GM18868 (cell line): Measurements from ENCODE around the gene PLEKHH1.
"Not testable (repeated sequence)": the region's sequence is repeated elsewhere in the genome, so short reads cannot be mapped to it uniquely, and the experiment has no call there.

Source experiments
- ATAC-seq: cut with Tn5 transposase; IDR thresholded peaks from one replicate; pipeline ENCODE4 v1.9.1; 2021; ENCODE audit warnings: mild to moderate bottlenecking, moderate library complexity; ENCODE audit not compliant: unreplicated experiment

PLEKHH1 gene

DNA sequence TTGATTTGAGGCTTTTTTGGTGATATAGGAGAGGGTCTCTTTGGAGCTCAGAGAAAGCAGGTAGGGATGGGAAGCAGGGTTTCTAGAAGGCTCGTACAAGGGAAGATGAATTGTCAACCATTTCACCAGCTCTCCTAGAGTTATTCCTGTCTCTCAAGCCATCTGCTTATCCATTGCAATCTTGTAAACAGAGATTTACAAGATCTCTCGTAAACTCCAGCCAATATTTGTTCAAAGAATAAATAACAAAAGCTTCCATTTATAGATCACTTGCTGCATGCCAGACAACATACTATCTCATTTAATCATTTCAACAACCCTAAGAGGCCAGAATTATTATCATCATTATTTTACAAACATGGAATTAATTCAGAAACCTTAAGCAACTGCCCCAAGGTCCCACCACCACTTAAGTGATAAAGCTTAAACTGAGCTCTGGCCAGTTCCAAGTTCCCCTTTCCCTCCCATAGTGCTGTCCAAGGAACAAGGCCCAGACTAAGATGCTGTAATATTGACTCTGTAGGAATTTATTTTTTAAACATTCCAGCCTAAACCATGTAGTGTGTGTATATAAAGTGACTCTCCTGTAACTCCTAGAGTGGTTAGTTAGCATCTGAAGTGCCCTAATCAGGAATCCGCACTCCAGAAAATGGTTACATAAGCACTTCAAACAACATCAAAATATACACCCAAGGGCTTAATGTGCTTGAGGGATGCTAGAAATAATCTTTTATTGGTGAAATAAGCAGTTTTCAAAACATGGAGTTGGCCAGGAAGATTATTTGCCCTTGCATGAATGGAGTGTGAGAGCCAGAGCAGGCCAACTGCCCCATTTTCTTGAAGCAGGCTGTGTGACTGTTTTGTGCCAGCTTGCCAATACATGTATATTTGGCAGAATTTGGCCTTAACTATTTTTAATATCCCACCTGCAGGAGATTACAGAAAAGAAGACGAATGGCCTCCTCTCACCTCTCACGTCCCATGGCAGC, 2.8 kb upstream of the PLEKHH1 start:
- ATAC-seq, result no peak

DNA sequence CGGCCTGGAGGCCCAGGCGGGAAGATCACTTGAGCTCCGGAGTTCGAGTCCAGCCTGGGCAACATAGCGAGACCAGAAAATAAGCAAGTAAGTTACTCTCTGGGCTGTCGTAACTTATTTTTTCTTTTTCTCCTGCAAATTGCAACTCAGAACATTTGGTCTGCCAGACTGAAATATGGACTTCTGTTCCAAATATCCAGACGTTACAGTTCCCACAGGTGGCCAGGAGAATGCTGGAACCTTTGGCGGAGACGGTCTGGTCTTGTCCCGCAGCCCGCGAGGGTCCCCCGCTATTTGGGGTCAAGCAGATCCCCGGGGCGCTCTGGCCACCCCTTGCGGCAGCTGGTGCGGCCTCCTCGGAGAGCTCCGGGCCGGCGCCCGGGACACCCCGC, 488 bp upstream of the PLEKHH1 start:
- no peak for ATAC-seq

DNA sequence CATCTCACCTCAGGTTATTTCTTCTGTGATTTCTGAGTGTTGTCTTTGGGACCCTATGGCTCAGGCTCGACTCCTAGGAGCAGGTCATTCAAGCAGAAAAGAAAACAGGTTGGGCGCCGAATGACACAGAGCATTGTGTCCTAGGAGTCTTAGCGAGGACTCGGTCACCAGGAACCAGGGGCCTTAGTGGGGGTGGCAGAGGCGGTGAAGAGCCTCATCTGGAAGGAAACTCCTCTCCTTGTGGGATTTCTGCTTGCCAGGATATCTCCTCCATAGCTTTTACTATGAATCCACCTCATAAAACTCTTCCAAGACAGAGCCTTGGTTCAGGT, 630 bp downstream of the PLEKHH1 start:
- ATAC-seq, result no peak

DNA sequence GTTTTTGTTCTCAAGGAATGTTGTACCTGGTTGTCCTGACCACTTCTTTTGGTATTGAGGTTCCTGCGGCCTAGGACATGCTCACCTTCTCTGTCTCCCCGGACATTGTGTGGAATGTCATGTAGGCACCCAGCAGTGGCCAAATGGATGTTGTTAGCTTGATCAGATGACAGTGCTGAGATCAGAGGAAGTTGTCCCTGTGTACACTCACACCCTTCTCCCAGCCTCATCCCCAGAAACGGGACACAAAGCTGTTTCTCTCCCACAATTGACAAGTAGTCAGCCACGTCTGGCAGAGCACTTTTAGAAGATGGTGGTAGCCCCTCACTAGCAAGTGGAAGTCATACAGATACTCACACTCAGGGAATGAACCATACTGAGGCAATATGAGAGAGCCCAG, 3.0 kb downstream of the PLEKHH1 start:
- ATAC-seq, result no peak

DNA sequence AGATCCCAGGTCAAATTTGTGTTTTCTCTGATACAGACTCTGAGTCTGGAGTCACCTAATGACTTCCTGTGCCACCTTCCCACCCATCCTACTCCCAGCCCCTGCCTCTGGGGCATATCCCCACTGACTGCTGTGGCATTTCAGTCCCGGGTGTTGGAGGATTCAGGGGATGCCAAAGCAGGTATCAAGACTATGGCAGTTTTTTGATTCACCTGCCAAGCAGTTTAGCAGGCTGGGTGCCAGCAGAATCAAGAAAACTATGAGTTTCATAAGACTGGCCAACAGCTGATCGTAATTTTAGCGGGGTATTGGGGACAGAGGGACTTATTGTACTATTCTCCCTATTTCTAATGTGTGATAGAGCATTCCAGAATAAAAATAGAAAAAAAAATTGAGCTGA, 4.6 kb downstream of the PLEKHH1 start:
- no peak for ATAC-seq

DNA sequence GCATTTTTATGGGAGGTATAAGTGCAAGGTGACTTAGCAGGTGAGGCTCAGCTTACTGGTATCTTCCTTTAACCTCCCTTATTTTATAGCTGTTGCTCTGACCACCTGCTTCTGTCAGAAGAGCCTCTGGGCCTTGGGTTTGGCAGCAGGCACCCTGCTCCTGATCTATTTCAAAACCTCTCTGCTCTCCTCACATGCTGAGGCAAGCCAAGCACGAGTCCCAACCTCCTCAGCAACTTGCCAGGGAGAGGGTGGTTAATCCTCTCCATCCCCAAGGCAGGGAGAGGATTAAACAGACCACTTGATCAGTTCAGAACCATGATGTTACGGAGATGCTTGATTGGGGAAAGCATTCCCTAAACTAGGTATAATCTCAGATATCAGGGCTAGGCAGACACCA, 5.4 kb downstream of the PLEKHH1 start:
- ATAC-seq, result no peak

DNA sequence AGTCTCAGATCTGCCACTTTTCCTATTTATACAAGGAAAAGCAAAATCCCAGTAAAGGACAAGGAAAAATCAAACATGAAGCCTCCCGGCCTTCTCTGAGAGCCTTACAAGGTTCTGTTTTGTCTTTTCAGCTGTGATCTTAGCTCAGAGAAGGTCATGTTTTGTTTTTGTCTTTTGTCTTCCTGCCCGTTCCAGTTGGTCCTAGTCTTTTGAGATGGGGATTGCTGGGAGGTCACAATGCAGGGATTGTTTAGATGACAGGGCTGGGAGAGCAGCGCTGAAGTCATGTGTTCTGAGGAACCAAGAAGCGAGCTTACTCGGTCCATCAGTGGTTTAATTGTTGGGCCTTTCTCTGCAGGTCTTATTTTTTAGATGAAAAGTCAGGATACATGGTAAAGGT, 6.0 kb downstream of the PLEKHH1 start:
- ATAC-seq, result no peak

DNA sequence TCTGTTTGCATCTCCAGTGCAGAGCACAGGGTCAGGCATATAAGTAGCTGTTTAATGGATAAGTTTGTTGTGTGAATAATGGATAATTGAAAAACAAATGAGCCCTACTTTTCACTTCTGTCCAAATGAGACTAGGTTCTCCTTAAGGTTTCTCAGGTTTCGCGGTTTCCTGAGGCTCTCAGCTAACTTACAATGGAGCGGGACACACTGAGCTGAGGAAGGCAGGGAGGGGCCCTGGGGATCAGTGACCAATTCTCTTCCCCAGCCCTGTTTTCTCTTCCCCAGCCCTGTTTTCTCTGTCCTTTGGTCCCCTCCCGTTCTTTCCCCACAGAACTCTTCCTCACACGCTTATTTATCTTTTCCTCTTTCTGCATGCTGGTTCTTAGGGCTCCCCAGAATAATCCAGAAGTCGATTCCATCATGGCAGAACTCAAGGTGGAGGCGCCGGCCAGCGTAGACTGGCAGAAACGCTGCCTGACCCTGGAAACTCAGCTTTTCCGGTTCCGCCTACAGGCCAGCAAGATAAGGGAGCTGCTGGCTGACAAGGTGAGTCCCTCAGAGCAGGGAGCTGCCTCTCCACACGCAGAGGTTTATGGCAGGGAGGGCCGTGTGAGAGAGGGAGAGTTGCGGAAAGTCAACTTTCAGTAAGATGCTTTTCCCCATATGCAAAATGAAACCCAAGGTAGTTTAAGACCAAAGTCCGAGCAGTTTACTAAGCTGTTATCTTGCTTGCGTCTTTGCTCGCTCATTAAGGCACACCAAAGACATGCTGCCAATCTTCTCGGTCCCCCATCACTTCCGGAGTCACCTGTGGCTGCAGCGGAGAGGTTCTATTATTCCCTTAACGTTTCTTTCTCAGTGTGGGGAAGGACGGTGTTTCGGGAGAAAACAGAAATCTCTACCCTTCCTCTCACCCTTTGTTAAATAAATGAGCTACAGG, 8.6 kb downstream of the PLEKHH1 start:
- ATAC-seq, result no peak

DNA sequence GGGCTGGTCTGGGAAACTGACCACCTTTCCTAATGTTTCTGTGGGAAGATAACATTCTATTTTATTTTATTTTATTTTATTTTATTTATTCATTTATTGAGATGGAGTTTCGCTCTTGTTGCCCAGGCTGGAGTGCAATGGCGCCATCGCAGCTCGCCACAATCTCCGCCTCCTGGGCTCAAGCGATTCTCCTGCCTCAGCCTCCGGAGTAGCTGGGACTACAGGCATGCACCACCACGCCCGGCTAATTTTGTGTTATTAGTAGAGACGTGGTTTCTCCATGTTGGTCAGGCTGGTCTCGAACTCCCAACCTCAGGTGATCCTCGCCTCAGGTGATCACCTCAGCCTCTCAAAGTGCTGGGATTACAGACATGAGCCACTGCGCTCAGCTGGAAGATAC, 9.5 kb downstream of the PLEKHH1 start:
- ATAC-seq, result not testable (repeated sequence)

DNA sequence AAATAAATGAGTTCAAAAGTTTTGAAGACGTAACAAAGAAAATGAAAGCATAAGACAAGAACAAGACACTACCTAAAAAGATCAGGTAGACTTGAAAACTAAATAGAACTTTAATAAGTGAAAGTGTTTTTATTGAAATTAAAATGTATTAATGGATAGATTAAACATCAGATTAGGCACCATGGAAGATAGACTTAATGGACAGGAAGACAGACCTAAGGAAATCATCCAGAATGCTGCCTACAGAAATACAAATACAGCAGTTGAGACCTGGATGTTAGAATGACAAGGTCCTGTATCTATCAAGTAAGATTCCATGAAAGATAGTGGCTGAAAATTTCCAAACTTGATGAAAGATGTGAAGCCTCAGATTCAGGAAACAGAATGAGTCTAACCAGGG, 11.5 kb downstream of the PLEKHH1 start:
- ATAC-seq, result no peak

DNA sequence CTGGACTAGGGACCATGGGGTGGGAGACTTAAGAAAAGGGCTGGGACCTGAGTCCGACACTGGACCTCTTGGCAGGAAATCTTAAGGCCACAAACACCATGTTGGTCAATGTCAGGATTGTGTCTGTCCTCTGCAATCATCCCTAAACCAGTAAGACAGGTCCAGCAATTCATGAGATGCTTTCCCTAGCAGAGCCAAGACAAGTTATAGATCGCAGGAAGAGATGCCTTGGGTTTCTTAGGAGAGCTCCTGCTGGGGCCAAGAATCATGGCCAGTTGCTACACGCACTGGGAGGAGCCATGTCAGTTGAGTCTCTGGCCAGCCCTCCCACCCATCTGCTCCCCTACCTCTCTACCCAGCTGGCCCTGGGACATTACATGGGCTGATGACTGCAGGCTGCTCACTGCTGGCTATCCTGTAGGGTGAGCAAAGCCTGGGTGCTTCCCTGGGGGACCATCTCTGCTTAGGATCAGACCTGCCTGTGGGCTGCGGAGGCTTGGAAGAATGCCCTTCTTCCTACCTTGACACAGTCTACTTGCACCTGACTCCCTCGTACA, 14.2 kb downstream of the PLEKHH1 start:
- no peak for ATAC-seq

DNA sequence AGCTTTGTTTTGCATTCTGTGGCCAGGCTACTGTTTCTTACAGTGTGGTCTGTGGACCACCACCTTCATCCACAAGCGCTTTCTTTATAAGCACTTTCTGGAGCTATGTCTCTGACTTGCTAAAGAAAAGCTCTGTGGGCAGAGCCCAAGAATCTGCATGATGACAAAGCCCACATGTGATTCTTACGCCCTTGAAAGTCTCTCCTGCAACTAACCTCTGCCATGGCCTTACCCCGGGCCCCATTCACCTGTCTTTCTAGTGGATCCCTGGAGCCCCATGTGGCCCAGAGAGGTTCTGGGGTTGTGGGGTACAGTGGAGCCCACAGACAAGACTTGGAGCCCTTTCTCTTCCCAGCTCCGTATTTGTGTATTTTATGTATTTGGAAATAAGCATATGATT, 16.6 kb downstream of the PLEKHH1 start:
- no peak for ATAC-seq

DNA sequence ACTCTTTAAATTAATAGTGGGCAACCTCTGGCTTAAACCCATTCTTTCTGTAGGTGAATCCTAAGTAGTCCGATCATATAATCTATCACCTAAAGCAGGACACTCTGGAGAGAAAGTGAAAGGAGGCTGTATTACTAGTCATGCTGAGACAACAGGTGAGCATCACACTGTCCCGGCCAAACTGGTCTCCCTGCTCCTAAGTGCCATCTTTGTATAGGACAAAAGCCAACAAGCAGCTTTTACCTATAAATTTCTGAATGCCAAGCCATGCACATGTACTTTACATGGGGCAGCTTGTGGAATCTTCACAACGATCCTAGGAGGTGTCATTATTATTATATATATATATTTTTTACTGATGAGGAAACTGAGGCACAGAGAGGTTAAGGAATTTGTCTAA, 18.0 kb downstream of the PLEKHH1 start:
- ATAC-seq, result no peak

DNA sequence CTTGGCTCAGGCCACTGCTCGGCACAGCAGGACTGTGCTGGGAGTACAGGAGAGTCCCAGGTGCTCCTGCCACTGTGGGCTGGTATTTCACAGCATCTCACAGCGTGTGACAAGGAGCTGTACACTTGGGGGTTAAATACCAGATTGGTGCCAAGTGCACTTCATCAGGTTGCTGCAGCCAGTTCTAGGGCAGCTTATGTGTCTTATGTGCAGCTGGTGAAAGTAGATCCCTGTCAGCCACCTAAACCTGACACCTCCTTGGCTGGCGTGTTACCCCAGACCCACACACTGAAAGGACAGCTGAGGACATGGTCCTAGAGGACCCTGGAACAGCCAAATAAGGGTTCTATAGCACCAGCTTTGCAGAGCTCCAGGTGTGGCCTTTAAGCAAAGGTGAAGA, 18.9 kb downstream of the PLEKHH1 start:
- ATAC-seq, result no peak

DNA sequence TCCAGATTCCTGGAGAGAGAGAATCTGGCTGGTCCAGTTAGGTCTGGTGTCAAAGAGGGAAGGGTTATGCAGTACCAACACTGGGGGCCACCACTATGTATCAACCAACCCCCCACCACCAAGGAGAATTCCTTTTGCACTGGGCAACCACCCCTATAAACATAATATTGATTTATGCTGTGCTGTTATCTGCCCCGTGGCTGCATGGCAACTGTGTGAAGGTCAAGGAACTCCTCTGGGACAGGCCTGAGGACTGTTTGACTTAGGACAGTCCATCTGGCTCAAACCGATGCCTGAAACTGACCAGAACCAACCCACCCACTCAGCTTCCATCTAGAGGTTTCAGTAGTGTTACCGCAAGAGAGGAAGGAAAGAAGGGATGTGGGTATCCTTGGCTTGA, 20.5 kb downstream of the PLEKHH1 start:
- ATAC-seq, result no peak

DNA sequence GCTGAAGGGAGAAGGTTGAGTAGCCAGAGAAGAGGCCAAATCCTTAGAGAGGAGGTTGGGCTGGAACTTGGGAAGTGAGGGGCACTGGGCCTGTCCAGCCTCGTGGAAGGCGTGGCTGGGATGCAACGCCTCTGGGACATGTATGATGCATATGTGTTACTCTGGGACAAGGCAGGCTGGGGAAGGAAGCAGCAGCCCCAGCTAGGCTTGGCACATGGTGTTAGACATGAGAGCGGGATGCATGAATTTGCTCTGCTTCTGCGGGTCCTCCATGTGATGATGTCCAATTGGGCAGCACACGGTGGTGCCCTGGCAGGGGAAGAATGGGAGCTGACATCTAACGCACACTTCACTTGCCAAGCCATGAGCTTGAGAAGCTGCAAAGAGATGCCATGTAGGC, 21.3 kb downstream of the PLEKHH1 start:
- no peak for ATAC-seq

DNA sequence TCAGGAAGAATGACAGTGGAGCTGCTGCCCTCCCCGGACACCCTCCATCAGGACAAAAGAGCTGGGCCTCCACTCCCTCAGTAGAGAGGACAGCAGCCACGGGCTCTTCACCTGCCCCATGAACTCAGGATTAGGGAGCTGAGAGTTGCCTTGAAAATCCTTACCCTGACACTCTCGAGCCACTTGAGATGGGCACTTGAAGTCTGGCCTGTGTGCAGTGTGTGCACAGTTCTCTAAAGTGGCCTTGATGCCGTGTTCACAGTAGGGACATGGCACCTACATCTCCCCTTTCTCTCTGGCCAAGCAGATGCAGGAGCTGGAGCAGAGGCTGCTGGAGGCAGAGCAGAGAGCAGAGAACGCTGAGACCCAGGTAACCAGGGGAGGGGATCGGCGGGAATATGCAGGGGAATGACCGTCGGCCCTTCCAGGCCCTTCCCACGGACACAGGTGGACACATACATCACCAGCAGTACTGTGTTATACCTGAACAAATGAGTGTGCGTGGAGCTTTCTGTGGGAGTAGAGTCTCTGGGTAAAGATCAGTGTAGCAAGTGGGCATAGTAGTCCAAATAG, 22.5 kb downstream of the PLEKHH1 start:
- ATAC-seq, result no peak

DNA sequence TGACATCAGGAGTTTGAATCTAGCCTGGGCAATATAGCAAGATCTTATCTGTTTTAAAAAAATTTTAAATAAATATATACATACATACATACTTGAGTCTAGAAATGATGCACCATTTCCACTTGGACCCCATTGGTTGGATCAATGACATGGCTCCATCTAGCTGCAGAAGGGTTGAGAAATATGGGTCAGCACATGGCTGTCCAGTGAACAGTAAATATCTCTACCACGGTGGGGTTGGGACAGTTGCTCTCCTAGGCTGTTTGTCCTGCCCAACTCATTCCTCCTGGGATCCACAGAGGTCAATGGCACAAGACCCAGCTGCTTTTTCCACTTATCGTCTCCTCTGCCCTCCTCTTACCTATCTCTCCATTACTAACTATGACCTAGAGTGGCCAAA, 23.6 kb downstream of the PLEKHH1 start:
- no peak for ATAC-seq

DNA sequence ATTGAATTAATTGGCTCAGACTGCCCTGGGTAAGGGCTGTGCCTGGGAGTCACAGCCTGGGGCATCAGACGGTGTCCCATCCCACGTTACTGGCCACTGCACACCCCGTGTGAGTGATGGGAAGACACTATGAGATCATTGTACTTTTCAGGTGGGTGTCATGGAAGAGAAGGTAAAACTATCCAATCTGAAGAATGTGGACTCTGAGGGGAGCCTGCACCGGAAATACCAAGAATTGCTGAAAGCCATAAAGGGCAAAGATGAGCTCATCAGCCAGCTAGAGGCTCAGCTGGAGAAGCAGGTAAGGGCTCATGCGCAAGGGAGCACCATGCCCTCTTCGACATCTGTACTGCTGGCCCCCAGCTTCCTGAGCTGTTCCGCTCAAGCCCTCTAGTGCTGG, 24.0 kb downstream of the PLEKHH1 start:
- ATAC-seq, result no peak

DNA sequence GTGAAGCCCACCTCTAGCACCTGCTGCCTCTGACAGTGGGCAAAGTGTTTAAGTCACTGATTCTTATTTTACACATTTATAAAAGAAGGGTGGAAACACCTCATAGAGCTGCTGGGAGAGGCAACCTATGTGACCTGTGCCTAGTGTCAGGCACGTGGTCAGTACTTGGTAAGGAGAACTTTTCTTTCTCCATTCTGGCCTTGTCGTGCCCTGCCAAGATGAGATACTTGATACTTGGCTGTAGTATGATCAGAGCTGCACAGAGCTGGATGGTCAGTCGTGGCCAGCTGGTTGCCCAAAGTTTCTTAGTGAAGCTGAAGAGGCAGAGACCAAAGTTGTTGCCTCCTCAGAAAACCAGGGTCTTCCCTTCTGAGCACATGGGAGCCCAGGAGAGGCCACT, 24.6 kb downstream of the PLEKHH1 start:
- ATAC-seq, result no peak

DNA sequence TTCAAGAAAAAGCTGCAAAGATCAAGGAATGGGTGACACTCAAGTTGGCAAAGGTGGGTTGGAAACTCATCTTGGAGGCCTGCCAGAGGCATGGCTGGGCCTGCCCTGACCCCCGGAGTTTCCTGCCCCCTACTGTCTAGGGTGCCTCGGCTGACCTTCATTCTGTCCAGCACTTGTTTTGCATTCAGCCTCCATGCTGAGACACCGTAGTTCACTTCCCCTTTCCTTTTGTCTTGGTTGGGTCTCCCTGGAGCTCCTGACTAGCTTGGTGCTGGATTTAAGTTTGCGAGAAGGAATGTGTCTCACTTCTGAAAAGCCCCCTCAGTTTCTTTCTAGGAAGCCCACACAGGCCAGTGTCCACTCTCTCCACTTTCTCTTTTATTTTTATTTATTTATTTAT, 26.5 kb downstream of the PLEKHH1 start:
- ATAC-seq, result no peak
